Aorta (tissue), 5 donors: Measurements from ENCODE around the gene STRAP. TPM values are rescaled to one million over a fixed set of nuclear protein-coding genes. Genes with fewer than 3 reads are reported as not detected.
"Not testable (repeated sequence)": the region's sequence is repeated elsewhere in the genome, so short reads cannot be mapped to it uniquely, and the experiment has no call there.

Experiments
- ATAC-seq: fragments of 200-7000 bp; cut with Tn5 transposase; one replicate; pipeline ENCODE4 v1.9.1; 2022; ENCODE audit warnings: moderate library complexity; ENCODE audit not compliant: low FRiP score
- DNase-seq, 2 donors: peaks; one replicate each; pipeline ENCODE4 v3.0.0-alpha.2; 2020
- H3K27ac ChIP-seq, 2 donors: one replicate each; pipeline ENCODE4 v1.5.1; 2013; ENCODE audit warnings: low read length in 2 of 2, mild to moderate bottlenecking in 2 of 2, moderate library complexity in 2 of 2, control low read depth in 1 of 2, inconsistent platforms in 1 of 2, low read depth in 1 of 2
- H3K27me3 ChIP-seq, 2 donors: one replicate each; pipeline ENCODE4 v1.6.1; 2013; ENCODE audit warnings: control low read depth in 1 of 2, low read length in 1 of 2, mild to moderate bottlenecking in 1 of 2, moderate library complexity in 1 of 2; ENCODE audit not compliant: insufficient read depth in 2 of 2, control insufficient read depth in 1 of 2
- H3K36me3 ChIP-seq, 2 donors: one replicate each; pipeline ENCODE4 v1.6.1; 2013; ENCODE audit warnings: control low read depth in 1 of 2, low read length in 1 of 2, mild to moderate bottlenecking in 1 of 2; ENCODE audit not compliant: insufficient read depth in 2 of 2, control insufficient read depth in 1 of 2
- H3K4me1 ChIP-seq, 2 donors: one replicate each; pipeline ENCODE4 v1.6.1; 2013; ENCODE audit warnings: low read length in 2 of 2, control low read depth in 1 of 2, mild to moderate bottlenecking in 1 of 2, moderate library complexity in 1 of 2; ENCODE audit not compliant: insufficient read depth in 2 of 2, control insufficient read depth in 1 of 2
- H3K4me3 ChIP-seq, 2 donors: one replicate each; pipeline ENCODE4 v1.5.1; 2013; ENCODE audit warnings: low read length in 2 of 2, control low read depth in 1 of 2, mild to moderate bottlenecking in 1 of 2
- H3K9me3 ChIP-seq: one replicate; pipeline ENCODE4 v1.6.1; 2013; ENCODE audit warnings: mild to moderate bottlenecking, low read length; ENCODE audit not compliant: control insufficient read depth
- WGBS, 2 donors: extraction: QIAGEN DNeasy Blood & Tissue Kit; methylation state at CpG; one replicate each; pipeline ENCODE4 v1.1.7; 2013; 5-methylcytosine and 5-hydroxymethylcytosine counted together
- intact Hi-C, 2 donors: fragments of 100-400 bp; cut with DNase I; formaldehyde crosslinking; loops; one replicate each; pipeline versions ENCODE4 v1.14.2 to v1.15.0; 2022
- polyA plus RNA-seq, 2 donors: library from polyadenylated mRNA; stranded (reverse); fragments of 200-250 nt; gene quantifications; one replicate each; pipeline ENCODE4 v1.2.3, GENCODE V29; 2013
- total RNA-seq, 2 donors: library from RNA; stranded (reverse); fragmentation: NEBNext Ultra II Directional; extraction: Animal tissue kit (Norgen Biotek cat#: 25700); gene quantifications; one replicate each; pipeline ENCODE4 v1.2.1, GENCODE V29; 2021
- donor health status: healthy with polysubstance abuse.
- donor health status: Bipolar disorder and iron deficiency.
- donor health status: DM: no; HTN: no; CAD: no.
- donor health status: DM: no; HTN: no; CAD: no.
- donor health status: DM: yes; HTN: yes; CAD: no.

The STRAP gene
- total and polyA plus RNA-seq, 4 donors: 60.2 to 120 (median 73.6) TPM

GRCh38 chr12:15897433-15897832 is 15.2 kb downstream of the STRAP start:
- no peak overlapping the region for H3K27ac ChIP-seq
- H3K4me3 ChIP-seq: no peak overlapping the region
- no peaks in the 10 kb centered on the region for H3K9me3 ChIP-seq
- no peaks in the 10 kb centered on the region for H3K27me3 ChIP-seq
- H3K36me3 ChIP-seq: no peaks in the 10 kb centered on the region
- DNase-seq: no peak
- H3K4me1 ChIP-seq: no peaks in the 10 kb centered on the region
- 70 to 85% methylated on average over 2 of the region's 2 CpGs for WGBS, 2 donors
- intact Hi-C loops: no loop called here
- no peak for ATAC-seq

- H3K27me3 ChIP-seq: no peaks in the 10 kb centered on the region
- no peak for DNase-seq
- no peak overlapping the region for H3K4me3 ChIP-seq
- H3K4me1 ChIP-seq: no peaks in the 10 kb centered on the region
- H3K36me3 ChIP-seq: peaks cover 0 to 5% of the 10 kb centered on the region in 2 donors
- no peaks in the 10 kb centered on the region for H3K9me3 ChIP-seq
- no peak for ATAC-seq
- H3K27ac ChIP-seq: no peak overlapping the region
- intact Hi-C loops: no loop called here
These were observed 17.2 kb downstream of the STRAP start for GRCh38 chr12:15899282-15899870.

DNA sequence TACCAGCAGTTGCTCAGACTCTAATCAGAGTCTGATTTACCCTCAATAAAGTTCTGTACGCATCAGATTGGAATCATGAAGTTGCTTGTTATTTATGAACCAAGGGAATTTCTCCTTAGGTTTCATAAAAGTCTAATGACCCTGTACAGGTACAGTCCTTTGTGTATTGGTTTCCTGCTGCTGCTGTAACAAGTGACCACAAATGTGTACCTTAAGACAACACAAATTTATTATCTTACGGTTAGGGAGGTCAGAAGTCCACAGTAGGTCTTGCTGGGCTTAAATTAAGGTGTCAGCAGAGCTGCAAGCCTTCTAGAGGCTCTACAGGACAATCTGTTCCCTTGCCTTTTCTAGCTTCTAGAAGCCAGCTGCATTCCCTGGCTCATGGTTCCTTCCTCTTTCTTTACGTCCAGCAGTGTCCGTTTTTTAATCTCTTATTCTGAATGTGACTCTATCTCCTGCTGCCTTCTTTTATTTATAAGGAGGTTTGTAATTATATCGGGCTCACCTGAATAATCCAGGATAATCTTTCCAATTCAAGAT is 22.3 kb downstream of the STRAP start:
- no peak overlapping the region for H3K4me3 ChIP-seq
- 89 to 90% methylated on average over 5 of the region's 5 CpGs for WGBS, 2 donors
- no peaks in the 10 kb centered on the region for H3K9me3 ChIP-seq
- H3K4me1 ChIP-seq: no peaks in the 10 kb centered on the region
- ATAC-seq (no peak), DNase-seq (no peak)
- no peaks in the 10 kb centered on the region for H3K27me3 ChIP-seq
- intact Hi-C loops: no loop called here
- no peak overlapping the region for H3K27ac ChIP-seq
- H3K36me3 ChIP-seq: peaks cover 0 to 5% of the 10 kb centered on the region in 2 donors

DNA sequence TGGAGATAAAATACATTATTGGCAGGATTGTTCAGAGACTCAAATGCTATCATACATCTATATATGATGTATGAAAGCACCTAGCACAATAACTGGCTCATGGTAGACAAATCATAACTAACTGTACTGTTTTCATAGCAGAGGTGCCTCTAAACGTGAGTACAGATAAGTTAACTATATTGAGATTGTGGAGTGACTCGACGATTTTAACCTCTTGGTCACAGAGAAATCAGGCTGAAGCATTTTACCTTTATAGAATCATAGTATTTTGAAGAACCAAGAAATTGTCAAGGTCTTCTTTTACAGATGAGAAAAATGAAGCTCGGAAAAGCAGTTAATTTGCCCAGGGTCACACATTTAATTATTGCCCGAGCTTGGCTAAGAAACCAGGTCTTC is 28.3 kb downstream of the STRAP start:
- peak overlapping the region in 1 of 2 donors; percentile 74 for H3K4me3 ChIP-seq

DNA sequence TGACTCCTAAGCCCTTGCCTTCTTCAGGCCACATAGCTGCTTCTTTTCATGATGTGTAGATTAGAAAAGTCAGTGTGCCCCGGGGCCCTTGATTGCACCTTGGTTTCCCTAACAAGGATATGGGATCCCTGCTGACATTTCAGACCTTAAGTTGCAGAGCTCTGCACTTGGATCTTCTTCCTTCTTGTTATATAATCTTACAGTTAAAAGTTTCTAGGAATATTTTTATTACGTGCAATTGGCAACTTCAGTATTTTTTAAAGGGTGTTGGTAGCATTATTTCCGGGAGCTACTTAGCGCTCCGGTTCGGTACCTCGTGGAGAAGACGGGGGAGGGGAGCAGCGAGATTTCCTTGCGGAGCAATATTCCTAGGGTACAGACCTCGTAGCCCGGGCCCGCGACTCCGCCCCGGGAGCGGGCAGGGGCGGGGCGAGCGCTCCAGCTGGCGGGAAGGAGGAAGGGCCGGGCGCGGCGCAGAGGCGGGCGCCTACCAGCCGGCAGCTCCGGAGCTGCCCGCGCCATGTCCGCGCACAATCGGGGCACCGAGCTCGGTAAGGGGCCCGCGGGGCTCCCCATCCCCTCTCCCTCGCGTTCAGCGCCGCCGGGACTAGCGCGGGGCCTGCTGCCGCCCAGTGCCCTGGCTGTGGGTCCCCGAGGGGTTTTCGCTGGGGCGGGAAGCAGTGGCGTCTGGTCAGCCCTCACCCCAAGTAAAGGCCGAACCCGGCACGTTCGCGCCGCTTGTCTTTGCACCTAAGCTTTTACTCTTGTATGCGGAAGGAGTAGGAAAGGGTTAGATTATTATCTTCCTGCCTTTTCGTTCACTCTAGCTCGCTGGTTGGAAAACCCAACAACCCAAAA is 28.9 kb downstream of the STRAP start, which contains the start of gene DERA:
TSS of gene DERA (plus strand) at position 469 of the 858 bp plus-strand sequence. CDS start at position 521, 52 bp downstream.
- WGBS, 2 donors: 0% methylated on average over 49 to 59 of the region's 59 CpGs
- intact Hi-C loops: no loop called here
- Histone ChIP-seq H3K4me3 (peak within 1 kb of the TSS; percentile 74 to 99), H3K9me3 (no peaks in the 10 kb centered on the region), H3K27me3 (no peaks in the 10 kb centered on the region), H3K27ac (peak within 1 kb of the TSS in 1 of 2 donors; percentile 91), H3K36me3 (no peaks in the 10 kb centered on the region), H3K4me1 (no peaks in the 10 kb centered on the region)
- ATAC-seq (peak; percentile 97), DNase-seq (peak; percentile 88 to 94)

More for the DNA sequence above, 28.3 kb downstream of the STRAP start:
- no peak for DNase-seq
- no peak for ATAC-seq
- WGBS, 2 donors: 66 to 67% methylated on average over 5 of the region's 5 CpGs
- H3K27ac ChIP-seq: no peak overlapping the region
- H3K27me3 ChIP-seq: no peaks in the 10 kb centered on the region
- H3K4me1 ChIP-seq: no peaks in the 10 kb centered on the region
- no peaks in the 10 kb centered on the region for H3K9me3 ChIP-seq
- intact Hi-C loops: no loop called here
- H3K36me3 ChIP-seq: no peaks in the 10 kb centered on the region

- ATAC-seq, intact Hi-C loops, H3K4me1 ChIP-seq, DNase-seq, H3K9me3 ChIP-seq, H3K36me3 ChIP-seq, H3K27me3 ChIP-seq, H3K27ac ChIP-seq: not testable (repeated sequence)
- WGBS, 2 donors: 36 to 55% methylated on average over 3 of the region's 5 CpGs
- H3K4me3 ChIP-seq: peak overlapping the region; percentile 74 to 99
These were observed 29.7 kb downstream of the STRAP start for GRCh38 chr12:15911931-15912330.

- H3K27me3 ChIP-seq, H3K4me3 ChIP-seq, ATAC-seq, H3K4me1 ChIP-seq, H3K36me3 ChIP-seq, intact Hi-C loops, H3K9me3 ChIP-seq, H3K27ac ChIP-seq, DNase-seq: not testable (repeated sequence)
- WGBS, 2 donors: 93 to 94% methylated on average over 5 of the region's 5 CpGs
These were observed 31.9 kb downstream of the STRAP start for GRCh38 chr12:15914131-15914530.

DNA sequence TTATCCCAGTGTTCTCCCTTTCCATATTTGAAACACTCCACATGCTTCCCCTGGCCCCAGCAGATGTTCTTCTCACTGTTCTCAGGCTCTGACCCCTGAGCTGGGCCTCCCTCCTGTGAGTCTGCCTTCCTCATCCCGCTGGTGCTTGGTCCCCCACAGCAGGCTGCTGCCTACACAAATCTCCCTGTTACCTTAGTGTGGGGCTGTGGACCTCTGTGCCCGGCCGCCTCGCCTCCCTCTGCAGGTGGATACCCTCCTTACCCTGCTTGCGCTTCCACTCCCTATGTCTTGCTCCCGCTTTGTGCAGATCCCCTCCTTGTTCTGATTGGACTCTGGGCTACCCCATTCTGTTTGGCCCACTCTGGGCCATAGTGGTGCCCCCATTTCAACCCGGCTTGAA is 35.9 kb downstream of the STRAP start:
- H3K9me3 ChIP-seq: no peaks in the 10 kb centered on the region
- no peak for DNase-seq
- H3K27ac ChIP-seq: no peak overlapping the region
- H3K4me1 ChIP-seq: peaks cover 0 to 3% of the 10 kb centered on the region in 2 donors
- intact Hi-C loops: no loop called here
- WGBS, 2 donors: 91 to 93% methylated on average over 7 of the region's 7 CpGs
- no peak overlapping the region for H3K4me3 ChIP-seq
- no peak for ATAC-seq
- no peaks in the 10 kb centered on the region for H3K27me3 ChIP-seq
- H3K36me3 ChIP-seq: no peaks in the 10 kb centered on the region
